Colonic mucosa (tissue), 4 donors: ENCODE results near the gene NISCH. TPM values are rescaled to one million over a fixed set of nuclear protein-coding genes. Genes with fewer than 3 reads are reported as not detected.

Experiments
- DNase-seq: peaks from one replicate; pipeline ENCODE4 v3.0.0-alpha.2; 2020
- H3K27ac ChIP-seq: fragments of 200-600 bp; one replicate; pipeline ENCODE4 v1.8.0; 2021
- H3K27me3 ChIP-seq: fragments of 200-600 bp; one replicate; pipeline ENCODE4 v1.8.0; 2021
- H3K36me3 ChIP-seq: fragments of 200-600 bp; one replicate; pipeline ENCODE4 v1.8.0; 2021
- H3K4me1 ChIP-seq: fragments of 200-600 bp; one replicate; pipeline ENCODE4 v1.8.0; 2021; ENCODE audit warnings: mild to moderate bottlenecking
- H3K4me3 ChIP-seq: fragments of 200-600 bp; one replicate; pipeline ENCODE4 v1.8.0; 2021
- H3K9ac ChIP-seq, 2 donors: one replicate each; pipeline ENCODE4 v1.7.0; 2013; ENCODE audit warnings: control low read depth in 2 of 2, low read depth in 2 of 2, low read length in 2 of 2
- H3K9me3 ChIP-seq: fragments of 200-600 bp; one replicate; pipeline ENCODE4 v1.8.0; 2021
- CTCF ChIP-seq: fragments of 200-600 bp; IDR thresholded peaks from one replicate; pipeline ENCODE4 v1.8.0; 2022; ENCODE audit warnings: antibody characterized with exemption, mild to moderate bottlenecking
- intact Hi-C: fragments of 100-400 bp; cut with DNase I; formaldehyde crosslinking; loops from one replicate; pipeline ENCODE4 v1.14.1; 2022
- total RNA-seq, 2 donors: library from RNA; stranded (reverse); fragmentation: NEBNext Ultra II Directional in 1 of 2; extraction: Animal tissue kit (Norgen Biotek cat#: 25700) in 1 of 2; gene quantifications; one replicate each; pipeline ENCODE4 v1.2.1, GENCODE V29; 2021
- donor health status: healthy.
- donor health status: DM: no; HTN: no; CAD: no.
- donor health status: DM: no; HTN: no; CAD: no.

The NISCH gene
- total RNA-seq, 2 donors from 2014 or later: 43.2 to 60.5 TPM

DNA sequence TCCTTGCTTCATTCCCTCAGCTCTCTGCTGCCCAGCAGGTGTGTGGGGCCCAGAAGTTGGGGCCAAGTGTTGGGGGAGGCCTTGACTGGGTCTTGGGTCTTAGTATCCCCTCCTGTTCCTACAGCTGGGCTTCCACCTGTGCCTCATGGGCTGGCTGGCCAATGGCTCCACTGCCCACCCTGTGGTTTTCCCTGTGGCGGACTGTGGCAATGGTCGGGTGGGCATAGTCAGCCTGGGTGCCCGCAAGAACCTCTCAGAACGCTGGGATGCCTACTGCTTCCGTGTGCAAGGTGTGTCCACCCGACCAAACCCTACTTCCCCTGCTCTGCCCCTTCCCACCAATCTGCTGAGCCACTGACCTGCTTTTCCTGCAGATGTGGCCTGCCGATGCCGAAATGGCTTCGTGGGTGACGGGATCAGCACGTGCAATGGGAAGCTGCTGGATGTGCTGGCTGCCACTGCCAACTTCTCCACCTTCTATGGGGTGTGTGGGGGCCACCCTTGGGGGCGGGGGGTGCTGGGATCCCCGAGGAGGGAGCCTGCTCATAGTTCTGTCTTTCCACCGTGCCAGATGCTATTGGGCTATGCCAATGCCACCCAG lies 67.3 kb downstream of the NISCH start:
- DNase-seq: no peak
- Histone ChIP-seq H3K9ac (no peak overlapping the region), H3K36me3 (no peaks in the 10 kb centered on the region), H3K27me3 (no peaks in the 10 kb centered on the region), H3K9me3 (no peaks in the 10 kb centered on the region), H3K4me3 (no peak overlapping the region), H3K27ac (no peak overlapping the region), H3K4me1 (no peaks in the 10 kb centered on the region)
- intact Hi-C loops: no loop called here
- TF ChIP-seq CTCF: no peak

DNA sequence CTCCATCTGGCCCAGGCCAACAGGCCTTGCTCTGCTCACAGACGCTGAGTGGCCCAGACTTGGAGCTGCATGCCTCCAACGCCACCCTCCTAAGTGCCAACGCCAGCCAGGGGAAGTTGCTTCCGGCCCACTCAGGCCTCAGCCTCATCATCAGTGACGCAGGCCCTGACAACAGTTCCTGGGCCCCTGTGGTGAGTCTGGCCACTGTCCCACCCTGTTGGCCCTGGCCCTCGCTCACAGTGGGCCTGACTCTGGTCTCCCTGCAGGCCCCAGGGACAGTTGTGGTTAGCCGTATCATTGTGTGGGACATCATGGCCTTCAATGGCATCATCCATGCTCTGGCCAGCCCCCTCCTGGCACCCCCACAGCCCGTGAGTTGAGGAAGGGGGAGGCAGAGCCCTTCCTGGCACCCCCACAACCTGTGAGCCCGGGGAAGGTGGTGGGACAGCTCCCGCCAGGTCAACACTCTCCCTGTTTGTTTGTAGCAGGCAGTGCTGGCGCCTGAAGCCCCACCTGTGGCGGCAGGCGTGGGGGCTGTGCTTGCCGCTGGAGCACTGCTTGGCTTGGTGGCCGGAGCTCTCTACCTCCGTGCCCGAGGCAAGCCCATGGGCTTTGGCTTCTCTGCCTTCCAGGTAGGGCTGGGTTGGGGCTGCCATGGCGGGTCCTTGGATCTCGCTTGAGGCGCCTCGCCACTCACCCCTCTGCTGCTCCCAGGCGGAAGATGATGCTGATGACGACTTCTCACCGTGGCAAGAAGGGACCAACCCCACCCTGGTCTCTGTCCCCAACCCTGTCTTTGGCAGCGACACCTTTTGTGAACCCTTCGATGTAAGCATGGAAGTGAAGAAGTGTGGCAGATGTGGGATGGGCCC lies 68.2 kb downstream of the NISCH start:
- H3K36me3 ChIP-seq: no peaks in the 10 kb centered on the region
- intact Hi-C loops: no loop called here
- DNase-seq: no peak

GRCh38 chr3:52524258-52524751 lies 68.9 kb downstream of the NISCH start:
- no peak overlapping the region for H3K27ac ChIP-seq
- no peak for DNase-seq
- TF ChIP-seq CTCF: no peak
- H3K9me3 ChIP-seq: no peaks in the 10 kb centered on the region
- no peaks in the 10 kb centered on the region for H3K4me1 ChIP-seq
- no peak overlapping the region for H3K9ac ChIP-seq
- intact Hi-C loops: no loop called here
- H3K4me3 ChIP-seq: no peak overlapping the region
- no peaks in the 10 kb centered on the region for H3K36me3 ChIP-seq
- H3K27me3 ChIP-seq: no peaks in the 10 kb centered on the region

More for the DNA sequence above, 68.2 kb downstream of the NISCH start:
- H3K4me3 ChIP-seq: no peak overlapping the region
- TF ChIP-seq CTCF: no peak
- H3K9ac ChIP-seq: no peak overlapping the region
- no peak overlapping the region for H3K27ac ChIP-seq
- no peaks in the 10 kb centered on the region for H3K4me1 ChIP-seq
- no peaks in the 10 kb centered on the region for H3K27me3 ChIP-seq
- no peaks in the 10 kb centered on the region for H3K9me3 ChIP-seq

GRCh38 chr3:52524752-52525679 lies 69.6 kb downstream of the NISCH start:
- Histone ChIP-seq H3K27ac (no peak overlapping the region), H3K9ac (peak overlapping the region in 1 of 2 donors; percentile 35)
- intact Hi-C loops: no loop called here

More at GRCh38 chr3:52524752-52525679, 69.6 kb downstream of the NISCH start:
- TF ChIP-seq CTCF: no peak
- no peaks in the 10 kb centered on the region for H3K4me1 ChIP-seq
- H3K4me3 ChIP-seq: no peak overlapping the region
- DNase-seq: no peak
- H3K9me3 ChIP-seq: no peaks in the 10 kb centered on the region
- no peaks in the 10 kb centered on the region for H3K27me3 ChIP-seq
- H3K36me3 ChIP-seq: no peaks in the 10 kb centered on the region
